Memory B cell (primary cell): ENCODE data around the gene CD2BP2.
"Not testable (repeated sequence)": the region's sequence is repeated elsewhere in the genome, so short reads cannot be mapped to it uniquely, and the experiment has no call there.

Source experiments
- ATAC-seq: fragments of 150-1000 bp; cut with Tn5 transposase; 2 replicates; pipeline ENCODE4 v1.10.0; 2021; ENCODE audit warnings: low read depth, mild to moderate bottlenecking, moderate library complexity
- DNase-seq, 2 donors: peaks; one replicate each; pipeline ENCODE4 v3.0.0; 2022; ENCODE audit warnings: low spot score in 2 of 2
- H3K27ac Mint-ChIP-seq: one replicate; pipeline ENCODE4 v1.8.0; 2022; ENCODE audit warnings: mild to moderate bottlenecking, moderate library complexity, mixed read lengths
- H3K27me3 Mint-ChIP-seq: one replicate; pipeline ENCODE4 v1.8.0; 2022; ENCODE audit warnings: mixed read lengths
- H3K36me3 Mint-ChIP-seq: one replicate; pipeline ENCODE4 v1.8.0; 2022; ENCODE audit warnings: mild to moderate bottlenecking, mixed read lengths
- H3K4me1 Mint-ChIP-seq: one replicate; pipeline ENCODE4 v1.8.0; 2022; ENCODE audit warnings: mixed read lengths
- H3K4me3 Mint-ChIP-seq: one replicate; pipeline ENCODE4 v1.8.0; 2022; ENCODE audit warnings: mild to moderate bottlenecking, moderate library complexity, mixed read lengths
- H3K9me3 Mint-ChIP-seq: one replicate; pipeline ENCODE4 v1.8.0; 2022; ENCODE audit warnings: mixed read lengths

CD2BP2 gene

DNA sequence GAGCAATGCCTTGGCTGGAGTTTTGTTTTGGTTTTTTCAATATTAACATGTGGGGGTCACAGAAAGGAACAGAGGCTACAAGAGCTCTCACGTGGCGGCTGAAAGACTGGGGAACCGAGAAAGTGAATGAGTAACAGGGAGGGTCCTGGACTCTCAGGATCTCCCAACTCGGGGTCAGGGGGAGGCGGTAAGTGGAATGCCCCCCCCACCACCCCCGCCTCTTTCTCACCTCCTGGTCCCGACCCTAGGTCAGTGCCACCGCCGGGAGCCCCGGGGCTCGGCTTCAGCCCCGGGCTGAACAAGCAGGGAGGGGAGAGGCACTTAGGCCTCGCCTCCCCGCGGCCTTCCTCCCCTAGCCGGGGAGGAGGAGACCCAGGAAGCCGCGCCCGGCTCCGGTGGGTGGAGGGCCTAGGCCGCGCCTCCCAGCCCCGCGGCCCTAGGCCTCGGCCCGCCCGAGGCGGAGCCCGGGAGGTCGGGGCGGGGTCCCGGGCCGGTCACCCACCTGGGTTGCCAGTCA, 20.6 kb downstream of the CD2BP2 start:
- H3K4me3 Mint-ChIP-seq: peak overlapping the region; percentile 97
- peak; percentile 83 for ATAC-seq
- not testable (repeated sequence) for H3K9me3 Mint-ChIP-seq

DNA sequence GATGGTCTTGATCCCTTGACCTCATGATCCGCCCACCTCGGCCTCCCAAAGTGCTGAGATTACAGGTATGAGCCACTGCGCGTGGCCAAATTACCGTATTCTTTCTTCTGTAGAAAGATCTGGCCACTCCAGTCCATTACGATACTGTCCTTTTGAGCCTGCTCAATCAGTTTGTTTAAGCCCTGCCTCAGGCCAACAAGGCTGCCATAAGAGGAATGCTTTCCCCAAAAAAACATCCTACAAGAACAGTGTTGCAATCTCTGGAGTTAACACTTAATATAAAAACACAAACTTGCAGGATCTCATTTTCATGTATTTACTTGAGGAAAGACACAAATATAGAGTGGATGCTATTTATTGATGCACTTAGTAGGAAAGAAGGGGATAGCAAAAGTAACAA, 30.9 kb downstream of the CD2BP2 start:
- not testable (repeated sequence) for H3K27me3 Mint-ChIP-seq, H3K4me3 Mint-ChIP-seq, H3K9me3 Mint-ChIP-seq, ATAC-seq, H3K27ac Mint-ChIP-seq, DNase-seq, H3K36me3 Mint-ChIP-seq
- H3K4me1 Mint-ChIP-seq: peaks cover 19% of the 10 kb centered on the region

More for the DNA sequence above, 20.6 kb downstream of the CD2BP2 start:
- H3K4me1 Mint-ChIP-seq: peaks cover 25% of the 10 kb centered on the region
- DNase-seq: peak; percentile 79
- not testable (repeated sequence) for H3K36me3 Mint-ChIP-seq, H3K27me3 Mint-ChIP-seq
- peak overlapping the region; percentile 87 for H3K27ac Mint-ChIP-seq

DNA sequence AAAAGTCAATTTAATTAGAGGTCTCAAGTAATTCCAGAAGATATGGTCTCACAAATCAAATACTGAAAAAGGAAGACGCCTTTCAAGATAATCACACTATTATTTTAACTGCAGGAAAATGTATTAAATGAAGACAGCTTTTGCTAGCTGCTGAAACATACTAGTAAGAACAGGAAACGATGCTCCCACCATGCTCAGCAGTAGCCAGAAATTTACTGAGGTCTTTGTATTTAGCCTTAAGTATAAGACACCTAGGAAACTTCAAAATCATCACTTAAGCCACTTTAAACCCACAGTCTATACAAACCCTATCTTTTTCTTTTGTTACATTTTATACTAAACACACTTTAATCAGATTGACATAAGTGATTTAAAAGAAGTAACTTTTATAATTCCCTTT, 36.5 kb downstream of the CD2BP2 start:
- ATAC-seq, H3K9me3 Mint-ChIP-seq, H3K36me3 Mint-ChIP-seq, H3K27ac Mint-ChIP-seq, DNase-seq, H3K4me1 Mint-ChIP-seq, H3K4me3 Mint-ChIP-seq, H3K27me3 Mint-ChIP-seq: not testable (repeated sequence)

DNA sequence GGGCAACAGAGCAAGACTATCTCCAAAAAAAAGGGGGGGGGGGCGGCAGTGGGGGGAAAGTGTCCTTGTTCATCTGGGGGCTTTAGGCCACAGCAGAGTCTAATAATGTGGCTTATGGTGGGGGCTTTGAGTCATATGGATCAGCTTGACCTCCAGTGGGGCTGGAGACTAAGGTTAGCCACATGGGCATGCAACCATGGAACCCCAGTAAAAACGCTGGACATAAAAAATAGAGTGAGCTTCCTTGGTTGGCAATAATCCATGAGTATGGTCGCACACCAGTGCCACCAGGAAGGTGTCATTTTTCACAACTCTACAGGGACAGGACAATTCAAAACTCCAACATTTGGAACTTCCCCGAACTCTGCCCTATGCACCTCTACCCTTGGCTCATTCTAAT, 44.2 kb downstream of the CD2BP2 start:
- H3K27me3 Mint-ChIP-seq, DNase-seq, H3K4me3 Mint-ChIP-seq, H3K36me3 Mint-ChIP-seq, H3K9me3 Mint-ChIP-seq, H3K27ac Mint-ChIP-seq, ATAC-seq: not testable (repeated sequence)
- H3K4me1 Mint-ChIP-seq: peaks cover 15% of the 10 kb centered on the region

DNA sequence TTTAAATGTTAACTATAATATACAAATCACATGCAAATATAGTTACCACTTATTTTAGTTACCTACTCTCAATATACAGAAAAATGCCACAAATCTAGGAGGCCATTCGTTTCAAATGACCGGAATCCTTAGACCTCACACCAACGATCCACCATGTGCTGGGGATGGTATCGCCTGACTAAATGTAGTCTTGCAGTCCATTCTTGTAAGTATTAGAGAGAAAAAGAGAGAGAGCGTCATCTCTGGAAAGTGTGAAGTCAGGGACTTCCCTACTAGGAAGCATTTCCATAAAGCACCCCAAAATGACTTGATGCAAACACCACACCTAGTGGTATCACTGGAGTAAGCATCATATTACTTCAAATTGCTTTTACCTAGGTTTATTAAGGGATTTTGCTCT, 45.9 kb downstream of the CD2BP2 start:
- Mint-ChIP-seq H3K27ac (peak overlapping the region; percentile 59), H3K4me1 (peaks cover 12% of the 10 kb centered on the region)
- not testable (repeated sequence) for H3K27me3 Mint-ChIP-seq, DNase-seq, H3K9me3 Mint-ChIP-seq, H3K36me3 Mint-ChIP-seq, H3K4me3 Mint-ChIP-seq, ATAC-seq
